ENCODE data around the gene ANKIB1. TPM values are rescaled to one million over a fixed set of nuclear protein-coding genes. Genes with fewer than 3 reads are reported as not detected.

ANKIB1 gene
- total RNA-seq, 1 experiment from 2014 or later = 57.2 TPM

GRCh38 chr7:92360387-92360786, 114.6 kb downstream of the ANKIB1 start:
- no peak for TF ChIP-seq CTCF (IDR thresholded peaks at IDR 0.05; ENCODE audit: insufficient read depth in 1 of 2, low read depth in 1 of 2, low read length in 1 of 2, severe bottlenecking in 1 of 2, unreplicated experiment in 1 of 2)
- H3K4me3 ChIP-seq (ENCODE audit: low read depth, low read length) = no peak overlapping the region
- no peaks in the 10 kb centered on the region for H3K9me3 Mint-ChIP-seq (ENCODE audit: unreplicated experiment)
- H3K27me3 Mint-ChIP-seq (ENCODE audit: insufficient read depth, unreplicated experiment) = no peaks in the 10 kb centered on the region
- CTCF ChIA-PET = no interaction called here
- intact Hi-C loops (cut with micrococcal nuclease; ENCODE audit: unreplicated experiment) = no loop called here
- no peaks in the 10 kb centered on the region for H3K4me1 Mint-ChIP-seq (ENCODE audit: low read depth, unreplicated experiment)
- H3K9me3 ChIP-seq = no peaks in the 10 kb centered on the region
- BruUV-seq (replicated peaks) = no TSS peak
- H3K27me3 ChIP-seq (replicated peaks; ENCODE audit: control insufficient read depth, insufficient read depth, low read length) = no peaks in the 10 kb centered on the region
- H3K4me3 Mint-ChIP-seq (ENCODE audit: unreplicated experiment) = no peak overlapping the region
- no peaks in the 10 kb centered on the region for H3K36me3 ChIP-seq (ENCODE audit: control insufficient read depth, insufficient read depth, low read length)
- H3K36me3 Mint-ChIP-seq (ENCODE audit: insufficient read depth, unreplicated experiment) = peaks cover 17% of the 10 kb centered on the region
- no peak overlapping the region for H3K27ac Mint-ChIP-seq (ENCODE audit: unreplicated experiment)
- no peaks in the 10 kb centered on the region for H3K4me1 ChIP-seq
- no peak for DNase-seq
- POLR2A ChIA-PET = no interaction called here

DNA sequence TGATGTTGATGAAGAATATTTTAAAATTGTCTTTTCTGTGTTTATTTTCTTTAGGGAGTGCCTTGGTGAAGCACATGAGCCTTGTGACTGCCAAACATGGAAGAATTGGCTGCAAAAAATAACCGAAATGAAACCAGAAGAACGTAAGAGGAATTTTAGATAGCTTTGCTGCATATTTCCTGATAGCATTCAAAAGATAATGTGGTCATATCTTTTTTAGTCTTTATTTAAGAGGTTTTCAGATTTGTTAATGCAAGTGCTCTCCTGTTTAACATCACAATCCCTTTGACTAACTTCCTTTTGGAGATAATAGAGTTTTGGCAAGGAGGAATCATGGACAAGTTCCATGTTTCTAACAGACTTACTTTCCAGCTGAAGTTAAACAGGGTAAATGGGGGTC, 116.4 kb downstream of the ANKIB1 start:
- Histone ChIP-seq H3K9me3 (no peaks in the 10 kb centered on the region), H3K27me3 (replicated peaks; ENCODE audit: control insufficient read depth, insufficient read depth, low read length) (no peaks in the 10 kb centered on the region), H3K4me1 (no peaks in the 10 kb centered on the region), H3K4me3 (ENCODE audit: low read depth, low read length) (no peak overlapping the region), H3K36me3 (ENCODE audit: control insufficient read depth, insufficient read depth, low read length) (no peaks in the 10 kb centered on the region)
- POLR2A ChIA-PET = no interaction called here
- Mint-ChIP-seq H3K4me1 (ENCODE audit: low read depth, unreplicated experiment) (no peaks in the 10 kb centered on the region), H3K27ac (ENCODE audit: unreplicated experiment) (no peak overlapping the region), H3K27me3 (ENCODE audit: insufficient read depth, unreplicated experiment) (no peaks in the 10 kb centered on the region), H3K36me3 (ENCODE audit: insufficient read depth, unreplicated experiment) (peaks cover 30% of the 10 kb centered on the region), H3K4me3 (ENCODE audit: unreplicated experiment) (no peak overlapping the region), H3K9me3 (ENCODE audit: unreplicated experiment) (no peaks in the 10 kb centered on the region)
- no TSS peak for BruUV-seq (replicated peaks)
- DNase-seq = no peak
- no peak for TF ChIP-seq CTCF (IDR thresholded peaks at IDR 0.05; ENCODE audit: insufficient read depth in 1 of 2, low read depth in 1 of 2, low read length in 1 of 2, severe bottlenecking in 1 of 2, unreplicated experiment in 1 of 2)
- intact Hi-C loops (cut with micrococcal nuclease; ENCODE audit: unreplicated experiment) = no loop called here
- CTCF ChIA-PET = no interaction called here

DNA sequence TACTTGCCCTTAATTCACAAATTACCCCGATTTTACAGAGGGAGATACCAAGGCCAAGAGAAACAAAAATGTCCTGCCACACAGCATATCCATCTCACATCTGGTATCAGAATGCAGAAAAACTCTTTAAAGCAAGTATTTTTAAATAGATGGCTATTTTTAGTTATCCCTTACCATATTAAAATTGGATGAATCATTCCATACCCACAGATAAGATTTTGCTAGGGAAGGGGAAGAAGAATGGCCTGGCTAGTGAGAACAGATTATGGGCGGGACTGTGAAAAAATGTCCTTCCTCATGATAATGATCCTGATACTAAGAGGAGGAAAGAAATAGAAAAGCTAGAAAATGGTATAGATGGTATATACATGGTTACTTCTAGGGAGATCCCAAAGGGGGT, 121.0 kb downstream of the ANKIB1 start:
- H3K4me3 Mint-ChIP-seq (ENCODE audit: unreplicated experiment) = no peak overlapping the region
- no peak for TF ChIP-seq CTCF (IDR thresholded peaks at IDR 0.05; ENCODE audit: insufficient read depth in 1 of 2, low read depth in 1 of 2, low read length in 1 of 2, severe bottlenecking in 1 of 2, unreplicated experiment in 1 of 2)
- H3K36me3 Mint-ChIP-seq (ENCODE audit: insufficient read depth, unreplicated experiment) = peaks cover 36% of the 10 kb centered on the region
- Histone ChIP-seq H3K4me3 (ENCODE audit: low read depth, low read length) (no peak overlapping the region), H3K9me3 (no peaks in the 10 kb centered on the region), H3K36me3 (ENCODE audit: control insufficient read depth, insufficient read depth, low read length) (0 out of 2 replicates have a peak, but pooled peaks cover 1% of the 10 kb centered on the region), H3K27me3 (replicated peaks; ENCODE audit: control insufficient read depth, insufficient read depth, low read length) (no peaks in the 10 kb centered on the region), H3K4me1 (no peaks in the 10 kb centered on the region)
- H3K27ac Mint-ChIP-seq (ENCODE audit: unreplicated experiment) = no peak overlapping the region
- H3K27me3 Mint-ChIP-seq (ENCODE audit: insufficient read depth, unreplicated experiment) = no peaks in the 10 kb centered on the region
- no peak for DNase-seq
- BruUV-seq (replicated peaks) = no TSS peak
- CTCF ChIA-PET = interaction anchor here (1.0 kb wide), 1 partner anchor 81 kb away, joined by 3 read pairs; the partner anchor contains the start of gene GATAD1
- POLR2A ChIA-PET = no interaction called here
- intact Hi-C loops (cut with micrococcal nuclease; ENCODE audit: unreplicated experiment) = no loop called here
- no peaks in the 10 kb centered on the region for H3K9me3 Mint-ChIP-seq (ENCODE audit: unreplicated experiment)
- H3K4me1 Mint-ChIP-seq (ENCODE audit: low read depth, unreplicated experiment) = no peaks in the 10 kb centered on the region

All from Caco-2 (cell line).